Anterior cingulate cortex (tissue), 58 donors: Measurements from ENCODE around the gene FILIP1L.

ENCODE experiments used
- DNase-seq, 58 donors: peaks; one replicate each; lab custom pipeline; 2025; lab: John Stamatoyannopoulos, UW

Gene FILIP1L

GRCh38 chr3:99984668-99985067 lies 129.6 kb downstream of the FILIP1L start:
- DNase-seq = no peak

GRCh38 chr3:99984139-99984538 lies 130.2 kb downstream of the FILIP1L start:
- DNase-seq = no peak

- no peak for DNase-seq
Measured at GRCh38 chr3:99982650-99983049, 131.7 kb downstream of the FILIP1L start.

GRCh38 chr3:99981138-99981537 lies 133.2 kb downstream of the FILIP1L start:
- DNase-seq = no peak

GRCh38 chr3:99980606-99981005 lies 133.7 kb downstream of the FILIP1L start:
- DNase-seq = no peak

- DNase-seq = no peak
Measured at GRCh38 chr3:99978221-99978620, 136.1 kb downstream of the FILIP1L start.

- no peak for DNase-seq
Measured at GRCh38 chr3:99976584-99976983, 137.7 kb downstream of the FILIP1L start.

- DNase-seq = no peak
Measured at GRCh38 chr3:99974989-99975388, 139.3 kb downstream of the FILIP1L start.

GRCh38 chr3:99972380-99973104 lies 141.8 kb downstream of the FILIP1L start:
- DNase-seq = no peak

GRCh38 chr3:99971761-99972160 lies 142.5 kb downstream of the FILIP1L start:
- DNase-seq = no peak

- DNase-seq = no peak
Measured at GRCh38 chr3:99970198-99970597, 144.1 kb downstream of the FILIP1L start.

GRCh38 chr3:99969136-99969535 lies 145.2 kb downstream of the FILIP1L start:
- no peak for DNase-seq

GRCh38 chr3:99967796-99968195 lies 146.5 kb downstream of the FILIP1L start:
- DNase-seq = no peak

- no peak for DNase-seq
Measured at GRCh38 chr3:99966662-99967416, 147.5 kb downstream of the FILIP1L start.

GRCh38 chr3:99965681-99966408 lies 148.5 kb downstream of the FILIP1L start:
- DNase-seq = no peak

GRCh38 chr3:99965077-99965476 lies 149.2 kb downstream of the FILIP1L start:
- no peak for DNase-seq

GRCh38 chr3:99962703-99963102 lies 151.6 kb downstream of the FILIP1L start:
- no peak for DNase-seq

GRCh38 chr3:99961756-99962515 lies 152.4 kb downstream of the FILIP1L start:
- no peak for DNase-seq

- DNase-seq = no peak
Measured at GRCh38 chr3:99960941-99961340, 153.4 kb downstream of the FILIP1L start.

- DNase-seq = no peak
Measured at GRCh38 chr3:99960123-99960878, 154.0 kb downstream of the FILIP1L start.
